ENCODE results near the gene NUDCD2. TPM values are rescaled to one million over a fixed set of nuclear protein-coding genes. Genes with fewer than 3 reads are reported as not detected.

Gene NUDCD2
- total and polyA plus RNA-seq, 8 donors, result 17.9 to 56.7 (median 48.6) TPM

DNA sequence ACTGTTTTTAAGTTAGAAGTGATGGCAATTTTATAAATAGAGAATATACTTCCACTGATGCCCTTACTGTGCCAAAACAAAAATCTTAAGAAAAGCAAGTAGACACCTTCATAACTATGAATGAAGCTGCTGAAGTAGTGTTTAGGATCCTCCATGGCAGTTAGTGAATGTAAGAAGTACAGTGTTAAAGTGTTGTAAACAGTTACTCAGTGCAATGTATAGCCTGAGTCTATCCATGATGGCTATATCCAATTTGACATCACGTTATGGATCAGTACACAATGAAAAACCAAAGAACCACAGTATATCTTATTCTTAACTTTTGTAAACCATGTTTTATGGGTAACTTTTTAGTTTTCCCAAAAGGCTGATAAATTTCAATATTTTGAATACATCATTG, 15.4 kb downstream of the NUDCD2 start:
- intact Hi-C loops (cut with DNase I), result no loop called here
- H3K36me3 ChIP-seq, result peaks cover 6 to 85% of the 10 kb centered on the region in 2 donors
- H3K27ac ChIP-seq, result no peak overlapping the region
- DNase-seq (no peak), ATAC-seq (no peak)
- TF ChIP-seq, protein P1, sequence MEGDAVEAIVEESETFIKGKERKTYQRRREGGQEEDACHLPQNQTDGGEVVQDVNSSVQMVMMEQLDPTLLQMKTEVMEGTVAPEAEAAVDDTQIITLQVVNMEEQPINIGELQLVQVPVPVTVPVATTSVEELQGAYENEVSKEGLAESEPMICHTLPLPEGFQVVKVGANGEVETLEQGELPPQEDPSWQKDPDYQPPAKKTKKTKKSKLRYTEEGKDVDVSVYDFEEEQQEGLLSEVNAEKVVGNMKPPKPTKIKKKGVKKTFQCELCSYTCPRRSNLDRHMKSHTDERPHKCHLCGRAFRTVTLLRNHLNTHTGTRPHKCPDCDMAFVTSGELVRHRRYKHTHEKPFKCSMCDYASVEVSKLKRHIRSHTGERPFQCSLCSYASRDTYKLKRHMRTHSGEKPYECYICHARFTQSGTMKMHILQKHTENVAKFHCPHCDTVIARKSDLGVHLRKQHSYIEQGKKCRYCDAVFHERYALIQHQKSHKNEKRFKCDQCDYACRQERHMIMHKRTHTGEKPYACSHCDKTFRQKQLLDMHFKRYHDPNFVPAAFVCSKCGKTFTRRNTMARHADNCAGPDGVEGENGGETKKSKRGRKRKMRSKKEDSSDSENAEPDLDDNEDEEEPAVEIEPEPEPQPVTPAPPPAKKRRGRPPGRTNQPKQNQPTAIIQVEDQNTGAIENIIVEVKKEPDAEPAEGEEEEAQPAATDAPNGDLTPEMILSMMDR (IDR thresholded peaks at IDR 0.05), result no peak
- peaks cover 0 to 11% of the 10 kb centered on the region in 2 donors for H3K4me1 ChIP-seq
- no peaks in the 10 kb centered on the region for H3K9me3 ChIP-seq
- H3K27me3 ChIP-seq, result no peaks in the 10 kb centered on the region
- H3K4me3 ChIP-seq, result no peak overlapping the region

DNA sequence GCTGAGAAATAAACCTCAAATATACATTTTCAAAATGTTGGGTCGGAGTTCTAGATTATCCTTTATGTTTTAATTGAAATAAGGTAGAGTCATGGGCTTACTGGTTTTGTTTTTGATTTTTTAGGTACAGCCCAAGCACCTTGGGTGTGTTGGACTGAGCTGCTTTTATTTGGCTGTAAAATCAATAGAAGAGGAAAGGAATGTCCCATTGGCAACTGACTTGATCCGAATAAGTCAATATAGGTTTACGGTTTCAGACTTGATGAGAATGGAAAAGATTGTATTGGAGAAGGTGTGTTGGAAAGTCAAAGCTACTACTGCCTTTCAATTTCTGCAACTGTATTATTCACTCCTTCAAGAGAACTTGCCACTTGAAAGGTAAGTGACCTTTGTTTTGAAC, 18.9 kb downstream of the NUDCD2 start:
- intact Hi-C loops (cut with DNase I), result no loop called here

DNA sequence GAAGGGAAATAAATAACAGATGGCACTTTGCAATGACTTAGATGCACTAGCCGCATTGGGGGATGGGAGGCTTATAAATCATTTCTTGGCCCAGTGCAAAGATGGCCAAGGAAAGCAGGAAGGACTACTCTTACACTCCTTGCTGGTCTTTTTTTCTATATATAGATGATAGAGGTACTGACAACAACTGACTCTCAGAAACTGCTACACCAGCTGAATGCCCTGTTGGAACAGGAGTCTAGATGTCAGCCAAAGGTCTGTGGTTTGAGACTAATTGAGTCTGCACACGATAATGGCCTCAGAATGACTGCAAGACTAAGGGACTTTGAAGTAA, 20.8 kb downstream of the NUDCD2 start:
- Histone ChIP-seq H3K4me1 (peaks cover 11 to 28% of the 10 kb centered on the region in 2 donors), H3K4me3 (peak overlapping the region in 1 of 2 donors; percentile 92), H3K9me3 (no peaks in the 10 kb centered on the region), H3K27ac (no peak overlapping the region), H3K27me3 (no peaks in the 10 kb centered on the region), H3K36me3 (peaks cover 6 to 37% of the 10 kb centered on the region in 2 donors)
- TF ChIP-seq, protein P1 (IDR thresholded peaks at IDR 0.05), result no peak
- intact Hi-C loops (cut with DNase I), result no loop called here
- ATAC-seq, result no peak
- DNase-seq, result no peak

More for the DNA sequence above, 18.9 kb downstream of the NUDCD2 start:
- peaks cover 11 to 28% of the 10 kb centered on the region in 2 donors for H3K4me1 ChIP-seq
- DNase-seq (no peak), ATAC-seq (no peak)
- peaks cover 6 to 56% of the 10 kb centered on the region in 2 donors for H3K36me3 ChIP-seq
- no peaks in the 10 kb centered on the region for H3K27me3 ChIP-seq
- TF ChIP-seq, protein P1 (IDR thresholded peaks at IDR 0.05), result no peak
- H3K9me3 ChIP-seq, result no peaks in the 10 kb centered on the region
- no peak overlapping the region for H3K4me3 ChIP-seq
- no peak overlapping the region for H3K27ac ChIP-seq

DNA sequence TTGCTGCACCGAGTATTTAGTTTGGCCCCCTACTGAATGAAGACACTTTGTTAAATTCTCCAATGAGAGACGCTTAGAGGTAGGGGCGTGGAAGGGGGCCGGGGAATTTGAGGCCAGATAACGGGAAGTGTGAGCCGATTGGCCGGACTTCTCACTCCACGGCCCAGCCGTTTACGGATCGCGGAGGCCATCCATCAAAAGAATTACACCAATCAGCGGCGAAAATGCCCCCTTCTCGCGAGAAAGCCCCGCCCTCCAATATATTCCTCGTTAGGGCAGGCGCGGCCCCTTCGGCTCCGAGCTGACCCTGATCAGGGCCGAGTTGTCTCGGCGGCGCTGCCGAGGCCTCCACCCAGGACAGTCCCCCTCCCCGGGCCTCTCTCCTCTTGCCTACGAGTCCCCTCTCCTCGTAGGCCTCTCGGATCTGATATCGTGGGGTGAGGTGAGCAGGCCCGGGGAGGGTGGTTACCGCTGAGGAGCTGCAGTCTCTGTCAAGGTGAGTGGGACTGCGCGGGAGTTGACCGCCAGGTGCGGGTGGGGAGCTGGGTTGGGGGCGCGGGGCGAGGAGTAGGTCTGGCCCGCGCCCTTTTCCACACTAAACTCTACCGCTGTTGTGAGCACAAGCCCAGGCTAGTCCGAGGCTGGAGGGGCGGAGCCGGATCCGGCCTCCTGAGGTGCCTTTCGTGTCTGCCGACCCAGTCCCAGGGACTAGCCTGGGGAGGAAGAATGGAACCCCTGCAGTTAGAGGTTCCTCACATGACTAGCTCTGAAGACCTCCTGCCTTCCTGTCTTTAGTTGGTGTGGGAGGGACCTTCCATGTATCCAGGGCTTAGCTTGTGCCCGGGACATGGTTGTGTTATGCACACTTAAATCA, 22.4 kb downstream of the NUDCD2 start, which contains the start of gene CCNG1:
Gene CCNG1, plus strand, starts transcription at position 287 of the 874 bp plus-strand sequence. CDS start 1,662 bp downstream, outside the sequence.
- DNase-seq (peak; percentile 94 to 96 (median 95)), ATAC-seq (peak; percentile 96)
- Histone ChIP-seq H3K27ac (peak within 1 kb of the TSS; percentile 82), H3K27me3 (no peaks in the 10 kb centered on the region), H3K9me3 (no peaks in the 10 kb centered on the region), H3K4me1 (peaks cover 11 to 28% of the 10 kb centered on the region in 2 donors), H3K4me3 (peak within 1 kb of the TSS; percentile 92 to 93), H3K36me3 (peaks cover 3 to 22% of the 10 kb centered on the region in 2 donors)
- intact Hi-C loops (cut with DNase I), result no loop called here
- TF ChIP-seq, protein P1 (IDR thresholded peaks at IDR 0.05), result no peak

DNA sequence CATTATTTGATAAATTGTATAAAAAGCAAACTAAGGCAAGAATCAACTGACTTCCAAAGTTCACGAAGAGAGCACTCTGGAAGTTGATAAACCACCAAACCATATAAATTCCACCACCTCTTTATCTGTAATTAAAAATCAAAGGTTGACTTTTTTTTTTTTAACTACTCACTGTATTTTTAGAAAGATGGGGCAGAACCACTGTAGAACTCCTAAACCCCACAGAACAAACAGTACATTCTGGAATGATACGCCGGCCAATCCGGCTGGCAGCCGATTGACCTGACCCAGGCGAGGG, 22.9 kb downstream of the NUDCD2 start:
- H3K27me3 ChIP-seq, result no peaks in the 10 kb centered on the region
- peak overlapping the region; percentile 82 for H3K27ac ChIP-seq
- intact Hi-C loops (cut with DNase I), result no loop called here
- no peak for DNase-seq
- H3K4me3 ChIP-seq, result peak overlapping the region; percentile 92 to 93
- no peak for ATAC-seq
- peaks cover 0 to 16% of the 10 kb centered on the region in 2 donors for H3K36me3 ChIP-seq
- TF ChIP-seq, protein P1 (IDR thresholded peaks at IDR 0.05), result no peak
- H3K4me1 ChIP-seq, result peaks cover 11 to 28% of the 10 kb centered on the region in 2 donors
- no peaks in the 10 kb centered on the region for H3K9me3 ChIP-seq
